HG02571 (cell line): Measurements from ENCODE around the gene ETV2.
"Not testable (repeated sequence)": the region's sequence is repeated elsewhere in the genome, so short reads cannot be mapped to it uniquely, and the experiment has no call there.

ENCODE experiments used
- ATAC-seq: cut with Tn5 transposase; IDR thresholded peaks from one replicate; pipeline ENCODE4 v1.9.1; 2021; ENCODE audit warnings: mild to moderate bottlenecking, moderate library complexity; ENCODE audit not compliant: unreplicated experiment

The ETV2 gene

GRCh38 chr19:35656700-35657099 lies 15.2 kb downstream of the ETV2 start:
- no peak for ATAC-seq

- no peak for ATAC-seq
Measured at GRCh38 chr19:35657904-35658700, 16.6 kb downstream of the ETV2 start.

GRCh38 chr19:35661995-35662340 lies 20.4 kb downstream of the ETV2 start:
- ATAC-seq: no peak

GRCh38 chr19:35663981-35664380 lies 22.4 kb downstream of the ETV2 start:
- ATAC-seq: no peak

GRCh38 chr19:35665157-35665556 lies 23.6 kb downstream of the ETV2 start:
- no peak for ATAC-seq

- ATAC-seq: no peak
Measured at GRCh38 chr19:35665604-35666003, 24.1 kb downstream of the ETV2 start.

- ATAC-seq: no peak
Measured at GRCh38 chr19:35666251-35666913, 24.8 kb downstream of the ETV2 start, which contains the start of gene UPK1A. UPK1A (plus strand) TSS chr19:35666517; CDS start chr19:35666813, 296 bp downstream.

- ATAC-seq: no peak
Measured at GRCh38 chr19:35669566-35669965, 28.0 kb downstream of the ETV2 start.

- ATAC-seq: no peak
Measured at GRCh38 chr19:35669974-35670373, 28.4 kb downstream of the ETV2 start.

GRCh38 chr19:35670686-35671085 lies 29.1 kb downstream of the ETV2 start:
- ATAC-seq: no peak

GRCh38 chr19:35671818-35672217 lies 30.3 kb downstream of the ETV2 start:
- ATAC-seq: no peak

GRCh38 chr19:35673121-35673804 lies 31.7 kb downstream of the ETV2 start:
- no peak for ATAC-seq

GRCh38 chr19:35675589-35676140 lies 34.1 kb downstream of the ETV2 start:
- ATAC-seq: no peak

- no peak for ATAC-seq
Measured at GRCh38 chr19:35689836-35690235, 48.3 kb downstream of the ETV2 start.

- ATAC-seq: not testable (repeated sequence)
Measured at GRCh38 chr19:35691106-35691505, 49.6 kb downstream of the ETV2 start.

- ATAC-seq: no peak
Measured at GRCh38 chr19:35692010-35692409, 50.5 kb downstream of the ETV2 start.

- no peak for ATAC-seq
Measured at GRCh38 chr19:35693422-35693821, 51.9 kb downstream of the ETV2 start.

- ATAC-seq: peak; percentile 78
Measured at GRCh38 chr19:35693835-35694599, 52.5 kb downstream of the ETV2 start.
